Measurements from ENCODE around the gene IGFBP5. TPM values are rescaled to one million over a fixed set of nuclear protein-coding genes. Genes with fewer than 3 reads are reported as not detected.

IGFBP5 gene
- polyA plus RNA-seq, 1 of the 3 experiments (the other 2 are of a cell fraction): 323 TPM

DNA sequence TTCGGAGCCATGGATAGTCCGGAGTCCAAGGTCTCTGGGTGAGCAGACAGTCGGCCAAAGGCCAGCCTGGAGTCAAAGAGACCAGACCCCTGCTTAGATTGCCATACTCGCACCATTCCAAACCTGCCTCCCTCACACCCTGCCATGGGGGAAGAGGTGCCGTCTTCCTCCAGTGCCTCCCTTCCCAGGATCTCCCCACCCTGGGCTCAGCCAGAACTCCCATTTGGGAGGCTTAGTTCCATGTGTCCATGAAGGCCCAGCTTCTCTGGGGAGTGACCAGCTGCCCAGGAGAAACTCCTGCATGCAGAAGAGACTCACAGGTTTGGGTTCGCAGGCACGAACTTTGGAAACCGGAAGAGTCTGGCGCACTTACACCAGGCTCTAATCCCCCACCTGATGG lies 21.7 kb downstream of the IGFBP5 start (continued):
- TF ChIP-seq, protein P1, sequence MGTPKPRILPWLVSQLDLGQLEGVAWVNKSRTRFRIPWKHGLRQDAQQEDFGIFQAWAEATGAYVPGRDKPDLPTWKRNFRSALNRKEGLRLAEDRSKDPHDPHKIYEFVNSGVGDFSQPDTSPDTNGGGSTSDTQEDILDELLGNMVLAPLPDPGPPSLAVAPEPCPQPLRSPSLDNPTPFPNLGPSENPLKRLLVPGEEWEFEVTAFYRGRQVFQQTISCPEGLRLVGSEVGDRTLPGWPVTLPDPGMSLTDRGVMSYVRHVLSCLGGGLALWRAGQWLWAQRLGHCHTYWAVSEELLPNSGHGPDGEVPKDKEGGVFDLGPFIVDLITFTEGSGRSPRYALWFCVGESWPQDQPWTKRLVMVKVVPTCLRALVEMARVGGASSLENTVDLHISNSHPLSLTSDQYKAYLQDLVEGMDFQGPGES (IDR thresholded peaks at IDR 0.05; ENCODE audit: low read depth, low read length): no peak
- TF ChIP-seq GABPA (IDR thresholded peaks at IDR 0.05; ENCODE audit: low read depth): no peak
- TF ChIP-seq SIN3A (IDR thresholded peaks at IDR 0.05; ENCODE audit: borderline replicate concordance, low read depth, low read length): no peak

DNA sequence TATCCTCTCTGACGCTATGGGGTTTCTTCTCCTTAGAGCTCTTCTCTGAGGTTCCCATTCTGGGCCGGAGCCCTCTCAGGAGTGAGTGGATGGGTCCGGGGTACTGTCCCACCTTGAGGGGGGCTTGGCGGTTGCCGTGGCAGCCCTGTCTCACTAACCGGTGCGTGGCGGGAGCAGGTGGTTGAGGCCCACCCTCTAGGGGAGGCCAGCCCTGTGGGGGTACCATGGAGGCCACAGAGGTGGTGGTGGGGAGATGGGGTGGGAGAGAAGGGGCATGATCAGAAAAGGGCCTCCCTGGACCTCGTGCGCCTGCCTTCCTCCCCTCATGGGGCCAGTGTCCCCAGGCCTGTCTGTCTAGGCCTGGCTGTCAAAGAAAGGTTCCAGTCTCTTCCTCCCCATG lies 22.3 kb downstream of the IGFBP5 start:
- Histone ChIP-seq H3K79me2 (ENCODE audit: insufficient read depth) (no peaks in the 10 kb centered on the region), H2AFZ (ENCODE audit: low read depth) (no peak overlapping the region)
- CTCF ChIA-PET: interaction anchor here (0.7 to 1.9 kb wide), 3 partner anchors 10 to 1040 kb away, joined by 3 to 8 read pairs (median 4); no protein-coding TSS in a partner anchor

More for the DNA sequence above, 22.3 kb downstream of the IGFBP5 start:
- H3K27me3 ChIP-seq (ENCODE audit: insufficient read depth): no peaks in the 10 kb centered on the region
- H3K36me3 ChIP-seq (replicated peaks in 1 of 2; ENCODE audit: control insufficient read depth in 1 of 2, insufficient read depth in 2 of 2, low read length in 1 of 2): peaks cover 0 to 25% of the 10 kb centered on the region in 2 experiments
- no peaks in the 10 kb centered on the region for H3K4me1 ChIP-seq (ENCODE audit: control insufficient read depth in 1 of 2, insufficient read depth in 2 of 2, low read depth in 1 of 2, low read length in 1 of 2)
- H3K27ac ChIP-seq (ENCODE audit: low read depth in 2 of 2, low read length in 1 of 2): no peak overlapping the region
- no peaks in the 10 kb centered on the region for H3K9me3 ChIP-seq
- H3K9me2 ChIP-seq: no peaks in the 10 kb centered on the region
- no peak overlapping the region for H3K4me3 ChIP-seq (ENCODE audit: low read depth in 2 of 2, low read length in 1 of 2)
- H4K20me1 ChIP-seq (ENCODE audit: insufficient read depth): no peaks in the 10 kb centered on the region
- no peak overlapping the region for H3K4me2 ChIP-seq
- H3K9ac ChIP-seq: no peak overlapping the region
- POLR2A ChIA-PET: no interaction called here
- DNase-seq: no peak
- WGBS (ENCODE audit: low lambda C conversion rate): 91% methylated on average over 8 of the region's 10 CpGs
- TF ChIP-seq, protein P2, sequence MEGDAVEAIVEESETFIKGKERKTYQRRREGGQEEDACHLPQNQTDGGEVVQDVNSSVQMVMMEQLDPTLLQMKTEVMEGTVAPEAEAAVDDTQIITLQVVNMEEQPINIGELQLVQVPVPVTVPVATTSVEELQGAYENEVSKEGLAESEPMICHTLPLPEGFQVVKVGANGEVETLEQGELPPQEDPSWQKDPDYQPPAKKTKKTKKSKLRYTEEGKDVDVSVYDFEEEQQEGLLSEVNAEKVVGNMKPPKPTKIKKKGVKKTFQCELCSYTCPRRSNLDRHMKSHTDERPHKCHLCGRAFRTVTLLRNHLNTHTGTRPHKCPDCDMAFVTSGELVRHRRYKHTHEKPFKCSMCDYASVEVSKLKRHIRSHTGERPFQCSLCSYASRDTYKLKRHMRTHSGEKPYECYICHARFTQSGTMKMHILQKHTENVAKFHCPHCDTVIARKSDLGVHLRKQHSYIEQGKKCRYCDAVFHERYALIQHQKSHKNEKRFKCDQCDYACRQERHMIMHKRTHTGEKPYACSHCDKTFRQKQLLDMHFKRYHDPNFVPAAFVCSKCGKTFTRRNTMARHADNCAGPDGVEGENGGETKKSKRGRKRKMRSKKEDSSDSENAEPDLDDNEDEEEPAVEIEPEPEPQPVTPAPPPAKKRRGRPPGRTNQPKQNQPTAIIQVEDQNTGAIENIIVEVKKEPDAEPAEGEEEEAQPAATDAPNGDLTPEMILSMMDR (IDR thresholded peaks at IDR 0.05): no peak
- no peak for TF ChIP-seq RFX5 (IDR thresholded peaks at IDR 0.05; ENCODE audit: low read length)
- no peak for TF ChIP-seq JUND (IDR thresholded peaks at IDR 0.05)
- no peak for TF ChIP-seq SIN3A (IDR thresholded peaks at IDR 0.05; ENCODE audit: borderline replicate concordance, low read depth, low read length)
- TF ChIP-seq, protein P3, sequence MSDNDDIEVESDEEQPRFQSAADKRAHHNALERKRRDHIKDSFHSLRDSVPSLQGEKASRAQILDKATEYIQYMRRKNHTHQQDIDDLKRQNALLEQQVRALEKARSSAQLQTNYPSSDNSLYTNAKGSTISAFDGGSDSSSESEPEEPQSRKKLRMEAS (IDR thresholded peaks at IDR 0.05; ENCODE audit: low read depth): no peak
- no peak for TF ChIP-seq YY1 (IDR thresholded peaks at IDR 0.05; ENCODE audit: low read depth)
- TF ChIP-seq, protein P4, sequence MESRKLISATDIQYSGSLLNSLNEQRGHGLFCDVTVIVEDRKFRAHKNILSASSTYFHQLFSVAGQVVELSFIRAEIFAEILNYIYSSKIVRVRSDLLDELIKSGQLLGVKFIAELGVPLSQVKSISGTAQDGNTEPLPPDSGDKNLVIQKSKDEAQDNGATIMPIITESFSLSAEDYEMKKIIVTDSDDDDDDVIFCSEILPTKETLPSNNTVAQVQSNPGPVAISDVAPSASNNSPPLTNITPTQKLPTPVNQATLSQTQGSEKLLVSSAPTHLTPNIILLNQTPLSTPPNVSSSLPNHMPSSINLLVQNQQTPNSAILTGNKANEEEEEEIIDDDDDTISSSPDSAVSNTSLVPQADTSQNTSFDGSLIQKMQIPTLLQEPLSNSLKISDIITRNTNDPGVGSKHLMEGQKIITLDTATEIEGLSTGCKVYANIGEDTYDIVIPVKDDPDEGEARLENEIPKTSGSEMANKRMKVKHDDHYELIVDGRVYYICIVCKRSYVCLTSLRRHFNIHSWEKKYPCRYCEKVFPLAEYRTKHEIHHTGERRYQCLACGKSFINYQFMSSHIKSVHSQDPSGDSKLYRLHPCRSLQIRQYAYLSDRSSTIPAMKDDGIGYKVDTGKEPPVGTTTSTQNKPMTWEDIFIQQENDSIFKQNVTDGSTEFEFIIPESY (IDR thresholded peaks at IDR 0.05; ENCODE audit: borderline replicate concordance, low read depth): no peak
- TF ChIP-seq MEF2A (IDR thresholded peaks at IDR 0.05; ENCODE audit: borderline replicate concordance, low read depth): no peak
- TF ChIP-seq RXRA (IDR thresholded peaks at IDR 0.05; ENCODE audit: borderline replicate concordance, low read depth): no peak
- peaks cover 3% of the 10 kb centered on the region for H3F3A ChIP-seq (replicated peaks; ENCODE audit: insufficient read depth)
